Smooth muscle cell (in vitro differentiated cells): ENCODE data around the gene BTBD17. TPM values are rescaled to one million over a fixed set of nuclear protein-coding genes. Genes with fewer than 3 reads are reported as not detected.

Source experiments
- DNase-seq: peaks from one replicate; lab custom pipeline; 2025; ENCODE audit not compliant: unreplicated experiment; lab: John Stamatoyannopoulos, UW
- H2AFZ ChIP-seq: fragments of 200-600 bp; sonication (generic); 2 replicates; pipeline ENCODE4 v1.6.0; 2016; ENCODE audit warnings: antibody characterized with exemption, low read depth, mild to moderate bottlenecking
- H3F3A ChIP-seq: fragments of 200-600 bp; sonication (generic); 2 replicates; pipeline ENCODE4 v1.6.0; 2017; ENCODE audit warnings: antibody characterized with exemption, low read depth
- H3K27ac ChIP-seq: fragments of 200-600 bp; sonication (generic); 2 replicates; pipeline ENCODE4 v1.5.1; 2016; ENCODE audit warnings: low read depth, mild to moderate bottlenecking
- H3K27me3 ChIP-seq: fragments of 200-600 bp; sonication (generic); 2 replicates; pipeline ENCODE4 v1.6.1; 2016; ENCODE audit warnings: low read depth, mild to moderate bottlenecking
- H3K36me3 ChIP-seq: fragments of 200-600 bp; sonication (generic); 2 replicates; pipeline ENCODE4 v1.5.1; 2016; ENCODE audit warnings: low read depth
- H3K4me1 ChIP-seq: fragments of 200-600 bp; sonication (generic); 2 replicates; pipeline ENCODE4 v1.5.1; 2016; ENCODE audit warnings: low read depth
- H3K4me2 ChIP-seq: fragments of 200-600 bp; sonication (generic); 2 replicates; pipeline ENCODE4 v1.6.0; 2016; ENCODE audit warnings: mild to moderate bottlenecking
- H3K4me3 ChIP-seq: fragments of 200-600 bp; sonication (generic); 2 replicates; pipeline ENCODE4 v1.5.1; 2016; ENCODE audit warnings: mild to moderate bottlenecking
- H3K79me2 ChIP-seq: fragments of 200-600 bp; sonication (generic); 2 replicates; pipeline ENCODE4 v1.6.0; 2016; ENCODE audit warnings: low read depth, mild to moderate bottlenecking
- H3K9ac ChIP-seq: fragments of 200-600 bp; sonication (generic); 2 replicates; pipeline ENCODE4 v1.6.0; 2016; ENCODE audit warnings: low read depth
- H3K9me3 ChIP-seq: fragments of 200-600 bp; sonication (generic); replicated peaks from 2 replicates; pipeline ENCODE4 v1.5.1; 2016; ENCODE audit warnings: low read depth
- H4K20me1 ChIP-seq: fragments of 200-600 bp; sonication (generic); 2 replicates; pipeline ENCODE4 v1.6.0; 2016; ENCODE audit warnings: low read depth
- WGBS: methylation state at CpG from one replicate; pipeline ENCODE4 v1.1.7; 2016; ENCODE audit warnings: low lambda C conversion rate; 5-methylcytosine and 5-hydroxymethylcytosine counted together
- polyA plus RNA-seq: library from polyadenylated mRNA; unstranded; fragments of >200 nt; fragmentation: Nextera tagmentation; extraction: Ambion mirVana; gene quantifications from 2 replicates; pipeline ENCODE4 v1.2.1, GENCODE V29; 2016
- total RNA-seq: library from RNA; depleted of rRNA; stranded (reverse); fragments of >200 nt; gene quantifications from 2 replicates; pipeline ENCODE4 v1.2.3, GENCODE V29; 2014
- TF ChIP-seq, protein P1 (sequence below): fragments of 200-600 bp; sonication (generic); IDR thresholded peaks from 2 replicates; pipeline ENCODE4 v1.5.1; 2017; ENCODE audit warnings: borderline replicate concordance, mild to moderate bottlenecking, antibody characterized with exemption; ENCODE audit not compliant: insufficient read depth, poor library complexity, severe bottlenecking

Gene BTBD17
- total and polyA plus RNA-seq, 2 experiments from 2014 or later = not detected

- H3K4me3 ChIP-seq = no peak overlapping the region
- no peak overlapping the region for H2AFZ ChIP-seq
- H3K27me3 ChIP-seq = peaks cover 9% of the 10 kb centered on the region
- H3K27ac ChIP-seq = no peak overlapping the region
- no peak overlapping the region for H3K9ac ChIP-seq
- H3K36me3 ChIP-seq = no peaks in the 10 kb centered on the region
- TF ChIP-seq, protein P1, sequence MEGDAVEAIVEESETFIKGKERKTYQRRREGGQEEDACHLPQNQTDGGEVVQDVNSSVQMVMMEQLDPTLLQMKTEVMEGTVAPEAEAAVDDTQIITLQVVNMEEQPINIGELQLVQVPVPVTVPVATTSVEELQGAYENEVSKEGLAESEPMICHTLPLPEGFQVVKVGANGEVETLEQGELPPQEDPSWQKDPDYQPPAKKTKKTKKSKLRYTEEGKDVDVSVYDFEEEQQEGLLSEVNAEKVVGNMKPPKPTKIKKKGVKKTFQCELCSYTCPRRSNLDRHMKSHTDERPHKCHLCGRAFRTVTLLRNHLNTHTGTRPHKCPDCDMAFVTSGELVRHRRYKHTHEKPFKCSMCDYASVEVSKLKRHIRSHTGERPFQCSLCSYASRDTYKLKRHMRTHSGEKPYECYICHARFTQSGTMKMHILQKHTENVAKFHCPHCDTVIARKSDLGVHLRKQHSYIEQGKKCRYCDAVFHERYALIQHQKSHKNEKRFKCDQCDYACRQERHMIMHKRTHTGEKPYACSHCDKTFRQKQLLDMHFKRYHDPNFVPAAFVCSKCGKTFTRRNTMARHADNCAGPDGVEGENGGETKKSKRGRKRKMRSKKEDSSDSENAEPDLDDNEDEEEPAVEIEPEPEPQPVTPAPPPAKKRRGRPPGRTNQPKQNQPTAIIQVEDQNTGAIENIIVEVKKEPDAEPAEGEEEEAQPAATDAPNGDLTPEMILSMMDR = no peak
- no peaks in the 10 kb centered on the region for H4K20me1 ChIP-seq
- H3K4me2 ChIP-seq = no peak overlapping the region
- H3K4me1 ChIP-seq = no peaks in the 10 kb centered on the region
- H3K79me2 ChIP-seq = no peaks in the 10 kb centered on the region
- H3K9me3 ChIP-seq = no peaks in the 10 kb centered on the region
- no peaks in the 10 kb centered on the region for H3F3A ChIP-seq
- 88% methylated on average over 12 of the region's 12 CpGs for WGBS
- no peak for DNase-seq
Observed at GRCh38 chr17:74337834-74338500, 23.7 kb downstream of the BTBD17 start.

DNA sequence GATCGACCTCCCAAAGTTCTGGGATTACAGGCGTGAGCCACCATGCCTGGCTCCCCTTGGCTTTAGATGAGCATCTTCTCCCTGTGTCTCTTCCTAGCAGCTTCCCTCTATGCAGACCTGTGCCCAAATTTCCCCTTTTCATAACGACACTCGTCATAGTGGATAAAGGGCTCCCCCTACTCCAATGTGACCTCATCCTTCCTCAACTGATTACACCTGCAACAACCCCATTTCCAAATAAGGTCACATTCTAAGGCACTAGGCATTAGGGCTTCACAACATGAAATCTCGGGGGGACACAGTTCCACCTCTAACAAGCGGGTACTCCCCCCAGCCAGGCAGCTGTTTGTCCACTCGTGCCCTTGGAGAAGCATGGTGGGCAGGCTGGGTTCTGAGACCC is 25.4 kb downstream of the BTBD17 start:
- no peaks in the 10 kb centered on the region for H3K9me3 ChIP-seq
- H2AFZ ChIP-seq = no peak overlapping the region
- no peaks in the 10 kb centered on the region for H3K79me2 ChIP-seq
- H3K4me2 ChIP-seq = no peak overlapping the region
- 87% methylated on average over 7 of the region's 7 CpGs for WGBS
- H3K36me3 ChIP-seq = no peaks in the 10 kb centered on the region
- H3K27me3 ChIP-seq = peaks cover 13% of the 10 kb centered on the region
- no peaks in the 10 kb centered on the region for H3K4me1 ChIP-seq
- DNase-seq = no peak
- H3K4me3 ChIP-seq = no peak overlapping the region
- TF ChIP-seq, protein P1 = no peak
- H3F3A ChIP-seq = no peaks in the 10 kb centered on the region
- H3K9ac ChIP-seq = no peak overlapping the region
- H3K27ac ChIP-seq = no peak overlapping the region
- H4K20me1 ChIP-seq = no peaks in the 10 kb centered on the region

DNA sequence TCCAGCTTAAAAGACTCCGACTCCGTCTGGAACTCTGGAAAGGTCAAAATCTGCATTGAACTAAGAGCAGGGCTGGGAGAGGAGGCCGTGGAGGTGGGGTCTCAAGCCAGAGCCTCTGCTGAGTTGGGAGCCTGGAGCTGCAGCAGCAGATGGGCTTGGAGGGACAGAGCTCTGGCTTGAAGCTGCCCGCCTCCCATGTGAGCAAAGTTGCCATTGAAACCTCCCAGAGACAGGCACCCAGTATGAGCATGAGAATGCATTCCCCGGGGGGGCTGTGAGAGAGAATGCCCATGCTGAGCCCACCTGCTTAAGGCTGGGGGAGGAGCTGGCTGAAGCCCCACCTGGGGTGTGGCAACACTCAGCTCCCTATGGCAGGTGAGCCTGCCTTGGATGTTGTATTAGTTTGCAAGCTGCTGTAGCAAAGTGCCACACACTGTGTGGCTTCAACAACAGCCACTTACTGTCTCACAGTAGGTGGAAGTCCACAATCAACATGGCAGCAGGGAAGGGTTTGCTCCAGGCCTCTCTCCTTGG is 26.1 kb downstream of the BTBD17 start:
- peaks cover 13% of the 10 kb centered on the region for H3K27me3 ChIP-seq
- 84% methylated on average over 5 of the region's 5 CpGs for WGBS
- H3K4me3 ChIP-seq = no peak overlapping the region
- H3F3A ChIP-seq = no peaks in the 10 kb centered on the region
- DNase-seq = no peak
- TF ChIP-seq, protein P1 = no peak
- H3K9me3 ChIP-seq = no peaks in the 10 kb centered on the region
- H3K9ac ChIP-seq = no peak overlapping the region
- H3K36me3 ChIP-seq = no peaks in the 10 kb centered on the region
- no peaks in the 10 kb centered on the region for H3K79me2 ChIP-seq
- no peak overlapping the region for H3K4me2 ChIP-seq
- H3K27ac ChIP-seq = no peak overlapping the region
- no peak overlapping the region for H2AFZ ChIP-seq
- no peaks in the 10 kb centered on the region for H3K4me1 ChIP-seq
- H4K20me1 ChIP-seq = no peaks in the 10 kb centered on the region
